ENCODE measurements around the gene CCNG1. TPM values are rescaled to one million over a fixed set of nuclear protein-coding genes. Genes with fewer than 3 reads are reported as not detected.

Gene CCNG1
- polyA plus RNA-seq, 1 experiment = 74.2 TPM

GRCh38 chr5:163458778-163459385, 21.5 kb downstream of the CCNG1 start:
- Histone ChIP-seq H3K27me3 (ENCODE audit: control insufficient read depth, insufficient read depth, low read length) (no peaks in the 10 kb centered on the region), H3K4me3 (ENCODE audit: low read depth, low read length) (peak overlapping the region; percentile 62), H3K36me3 (ENCODE audit: control insufficient read depth, insufficient read depth, low read length) (no peaks in the 10 kb centered on the region)
- ChIA-PET POLR2A (interaction anchor here (0.9 to 1.4 kb wide), 2 partner anchors 21 to 51 kb away, joined by 3 to 5 read pairs; partner anchors contain the start of gene CCNG1), CTCF (no interaction called here)
- TF ChIP-seq, protein P1, sequence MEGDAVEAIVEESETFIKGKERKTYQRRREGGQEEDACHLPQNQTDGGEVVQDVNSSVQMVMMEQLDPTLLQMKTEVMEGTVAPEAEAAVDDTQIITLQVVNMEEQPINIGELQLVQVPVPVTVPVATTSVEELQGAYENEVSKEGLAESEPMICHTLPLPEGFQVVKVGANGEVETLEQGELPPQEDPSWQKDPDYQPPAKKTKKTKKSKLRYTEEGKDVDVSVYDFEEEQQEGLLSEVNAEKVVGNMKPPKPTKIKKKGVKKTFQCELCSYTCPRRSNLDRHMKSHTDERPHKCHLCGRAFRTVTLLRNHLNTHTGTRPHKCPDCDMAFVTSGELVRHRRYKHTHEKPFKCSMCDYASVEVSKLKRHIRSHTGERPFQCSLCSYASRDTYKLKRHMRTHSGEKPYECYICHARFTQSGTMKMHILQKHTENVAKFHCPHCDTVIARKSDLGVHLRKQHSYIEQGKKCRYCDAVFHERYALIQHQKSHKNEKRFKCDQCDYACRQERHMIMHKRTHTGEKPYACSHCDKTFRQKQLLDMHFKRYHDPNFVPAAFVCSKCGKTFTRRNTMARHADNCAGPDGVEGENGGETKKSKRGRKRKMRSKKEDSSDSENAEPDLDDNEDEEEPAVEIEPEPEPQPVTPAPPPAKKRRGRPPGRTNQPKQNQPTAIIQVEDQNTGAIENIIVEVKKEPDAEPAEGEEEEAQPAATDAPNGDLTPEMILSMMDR (IDR thresholded peaks at IDR 0.05; ENCODE audit: insufficient read depth, low read depth, low read length) = no peak
- DNase-seq (ENCODE audit: low read depth) = no peak

GRCh38 chr5:163459462-163459818, 22.0 kb downstream of the CCNG1 start:
- Histone ChIP-seq H3K4me3 (ENCODE audit: low read depth, low read length) (peak overlapping the region; percentile 62), H3K36me3 (ENCODE audit: control insufficient read depth, insufficient read depth, low read length) (no peaks in the 10 kb centered on the region), H3K27me3 (ENCODE audit: control insufficient read depth, insufficient read depth, low read length) (no peaks in the 10 kb centered on the region)
- TF ChIP-seq, protein P1 (IDR thresholded peaks at IDR 0.05; ENCODE audit: insufficient read depth, low read depth, low read length) = no peak
- ChIA-PET CTCF (interaction anchor here (1.1 to 1.2 kb wide), 2 partner anchors 22 to 29 kb away, joined by 3 read pairs; partner anchors contain the start of gene CCNG1), POLR2A (interaction anchor here (0.9 to 1.4 kb wide), 3 partner anchors 19 to 50 kb away, joined by 3 to 6 read pairs (median 5); partner anchors contain the start of gene CCNG1)
- DNase-seq (ENCODE audit: low read depth) = no peak

DNA sequence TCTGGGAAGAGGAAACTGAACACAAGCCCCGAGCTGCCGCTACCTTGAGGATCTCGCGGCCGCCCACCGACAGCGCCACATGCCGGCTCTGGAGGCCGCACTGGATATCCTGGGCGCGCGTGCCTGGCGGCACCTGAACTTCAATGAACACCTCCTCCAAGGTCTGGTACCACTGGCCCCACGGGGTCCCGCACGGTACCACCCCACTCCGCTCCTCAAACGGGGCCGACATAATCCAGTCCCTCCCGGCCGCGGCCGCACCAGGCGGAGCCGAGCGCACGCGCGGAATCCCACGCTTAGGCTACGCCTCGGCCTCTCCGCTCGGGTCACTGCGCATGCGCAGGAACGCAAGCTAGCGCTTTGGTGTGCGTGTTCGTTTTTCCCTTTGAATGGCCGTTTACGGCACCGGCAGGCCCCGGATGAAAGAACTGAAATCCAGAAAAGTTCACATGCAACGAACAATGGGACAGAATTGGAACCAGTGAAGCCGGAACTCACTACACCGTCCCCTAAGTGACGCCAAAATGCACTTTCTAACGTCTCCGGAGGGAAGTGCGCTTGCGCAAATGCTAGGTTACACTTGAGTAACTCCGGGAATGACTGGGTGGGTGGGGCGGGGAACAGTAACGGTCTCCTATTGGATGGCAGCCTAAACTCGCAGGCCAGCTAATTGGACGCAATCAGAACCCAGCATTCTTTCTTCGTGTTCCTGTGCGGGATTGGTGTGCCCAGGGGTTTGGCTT, 22.6 kb downstream of the CCNG1 start, which contains the start of gene NUDCD2:
Gene NUDCD2 (minus strand): TSS at position 284 of the 743 bp plus-strand sequence. CDS start 52 bp downstream, at position 232.
- DNase-seq (ENCODE audit: low read depth) = peak; percentile 96
- ChIA-PET POLR2A (interaction anchor here (0.7 to 1.4 kb wide), 6 partner anchors 11 to 70 kb away, joined by 3 to 13 read pairs (median 4); partner anchors contain the start of gene CCNG1), CTCF (interaction anchor here (0.9 to 2.5 kb wide), 4 partner anchors 13 to 29 kb away, joined by 3 to 11 read pairs (median 3); partner anchors contain the start of gene CCNG1)
- TF ChIP-seq, protein P1 (IDR thresholded peaks at IDR 0.05; ENCODE audit: insufficient read depth, low read depth, low read length) = peak; percentile 52
- Histone ChIP-seq H3K4me3 (ENCODE audit: low read depth, low read length) (peak within 1 kb of the TSS; percentile 62), H3K27me3 (ENCODE audit: control insufficient read depth, insufficient read depth, low read length) (no peaks in the 10 kb centered on the region), H3K36me3 (ENCODE audit: control insufficient read depth, insufficient read depth, low read length) (no peaks in the 10 kb centered on the region)

GRCh38 chr5:163460562-163461171, 23.3 kb downstream of the CCNG1 start, which contains the start of gene HMMR:
Gene HMMR (plus strand): TSS chr5:163460632. CDS start chr5:163460693, 61 bp downstream.
- no peak for DNase-seq (ENCODE audit: low read depth)
- CTCF ChIA-PET = interaction anchor here (0.9 to 2.5 kb wide), 3 partner anchors 13 to 28 kb away, joined by 3 to 11 read pairs (median 3); no protein-coding TSS in a partner anchor
- H3K36me3 ChIP-seq (ENCODE audit: control insufficient read depth, insufficient read depth, low read length) = no peaks in the 10 kb centered on the region
- H3K27me3 ChIP-seq (ENCODE audit: control insufficient read depth, insufficient read depth, low read length) = no peaks in the 10 kb centered on the region
- TF ChIP-seq, protein P1 (IDR thresholded peaks at IDR 0.05; ENCODE audit: insufficient read depth, low read depth, low read length) = no peak
- H3K4me3 ChIP-seq (ENCODE audit: low read depth, low read length) = peak within 1 kb of the TSS; percentile 62
- POLR2A ChIA-PET = interaction anchor here (0.7 to 1.4 kb wide), 4 partner anchors 10 to 70 kb away, joined by 3 to 13 read pairs (median 4); partner anchors contain the start of gene CCNG1
